HG03354 (cell line): ENCODE measurements around the gene KCNQ5.

ENCODE experiments used
- ATAC-seq: cut with Tn5 transposase; IDR thresholded peaks from one replicate; pipeline ENCODE4 v1.9.1; 2021; ENCODE audit warnings: mild to moderate bottlenecking; ENCODE audit not compliant: unreplicated experiment, poor library complexity, severe bottlenecking

KCNQ5 gene

DNA sequence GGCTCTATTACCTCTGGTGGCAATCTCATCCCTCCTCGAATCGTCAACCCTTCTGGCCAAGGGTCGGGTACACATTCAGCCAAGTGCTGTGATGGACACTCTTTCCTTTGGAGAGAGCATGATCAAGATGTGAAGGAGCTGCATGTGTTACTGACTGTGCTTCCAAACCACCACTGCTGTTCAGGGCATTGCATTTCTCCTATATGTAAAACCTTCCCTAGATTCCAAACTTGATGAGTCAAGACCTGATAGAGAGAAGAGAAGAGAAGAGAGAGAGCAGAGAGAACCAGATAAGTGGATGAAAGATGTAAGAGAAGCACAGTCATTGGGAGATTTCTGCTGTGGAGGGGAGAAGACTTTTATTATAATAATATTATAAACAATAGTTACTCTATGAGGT, 162.2 kb downstream of the KCNQ5 start:
- ATAC-seq, result no peak

DNA sequence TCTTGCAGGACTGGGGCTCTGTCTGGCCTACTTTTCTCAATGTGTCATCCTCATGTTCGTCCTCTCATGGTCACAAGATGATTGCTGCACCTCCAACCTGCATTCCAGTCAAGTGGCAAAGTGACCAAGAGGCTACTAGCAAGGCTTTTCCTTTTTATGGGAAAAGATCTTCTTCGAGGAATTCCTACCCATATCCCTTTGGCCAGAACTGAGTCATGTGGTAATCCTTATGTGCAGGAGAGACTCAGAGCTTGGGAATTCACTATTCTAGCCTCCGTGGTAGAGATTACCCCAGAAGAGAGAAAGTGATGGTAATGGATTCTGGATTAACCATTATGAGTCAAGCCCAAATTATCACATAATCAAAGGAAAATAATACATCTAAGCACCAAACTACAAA, 162.7 kb downstream of the KCNQ5 start:
- ATAC-seq, result no peak

- ATAC-seq, result no peak
Measured at GRCh38 chr6:72787391-72788031, 165.6 kb downstream of the KCNQ5 start.

DNA sequence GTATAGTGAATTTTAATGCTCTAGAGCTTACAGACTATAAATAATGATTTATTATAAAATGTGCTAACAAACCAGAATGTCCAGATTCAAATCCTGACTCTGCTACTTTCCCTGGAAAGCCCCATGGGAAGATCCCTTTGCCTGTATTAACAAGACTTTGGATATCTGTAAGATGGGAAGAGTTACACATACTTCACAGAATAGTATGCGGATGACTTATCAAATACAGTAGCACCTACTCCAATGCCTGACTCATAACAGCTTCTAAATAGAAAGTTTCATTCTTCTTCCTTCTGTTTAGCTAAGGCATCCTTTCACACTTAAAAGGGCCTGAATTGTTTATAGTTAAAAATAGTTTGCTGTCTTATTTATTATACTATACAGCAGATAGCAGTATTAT, 166.3 kb downstream of the KCNQ5 start:
- ATAC-seq, result no peak

GRCh38 chr6:72789145-72789544, 167.3 kb downstream of the KCNQ5 start:
- no peak for ATAC-seq

GRCh38 chr6:72792692-72793091, 170.8 kb downstream of the KCNQ5 start:
- ATAC-seq, result no peak

- ATAC-seq, result no peak
Measured at GRCh38 chr6:72793641-72794395, 172.0 kb downstream of the KCNQ5 start.

GRCh38 chr6:72798196-72798595, 176.3 kb downstream of the KCNQ5 start:
- ATAC-seq, result no peak

DNA sequence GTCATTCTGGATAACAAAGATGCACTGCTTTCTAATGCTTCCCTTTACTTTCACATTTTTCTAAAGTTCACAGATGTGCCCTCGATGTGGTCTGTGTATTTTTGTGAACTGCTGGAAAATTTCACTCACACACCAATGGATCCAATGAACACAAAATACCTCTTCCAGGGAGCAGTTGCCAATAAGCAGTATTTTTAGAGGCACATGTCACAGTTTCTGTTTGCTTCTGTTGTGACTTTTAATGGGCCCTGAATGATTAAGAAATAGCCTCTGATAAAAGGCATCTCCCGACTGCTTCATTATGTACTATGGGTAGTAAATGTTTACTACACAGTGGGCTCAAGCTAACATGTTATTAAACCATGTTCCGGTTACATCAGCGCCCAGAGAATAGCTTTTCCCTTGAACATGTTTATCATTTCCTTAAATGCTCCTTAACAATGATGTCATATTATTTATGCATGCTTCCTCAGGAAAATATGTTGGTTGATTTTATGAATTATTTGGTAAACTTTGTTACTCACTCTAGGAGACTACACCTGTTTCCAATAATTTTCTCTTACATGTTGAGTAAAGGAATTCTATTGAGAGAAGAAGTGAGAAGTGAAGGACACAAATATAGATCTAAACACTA, 188.0 kb downstream of the KCNQ5 start:
- ATAC-seq, result no peak

DNA sequence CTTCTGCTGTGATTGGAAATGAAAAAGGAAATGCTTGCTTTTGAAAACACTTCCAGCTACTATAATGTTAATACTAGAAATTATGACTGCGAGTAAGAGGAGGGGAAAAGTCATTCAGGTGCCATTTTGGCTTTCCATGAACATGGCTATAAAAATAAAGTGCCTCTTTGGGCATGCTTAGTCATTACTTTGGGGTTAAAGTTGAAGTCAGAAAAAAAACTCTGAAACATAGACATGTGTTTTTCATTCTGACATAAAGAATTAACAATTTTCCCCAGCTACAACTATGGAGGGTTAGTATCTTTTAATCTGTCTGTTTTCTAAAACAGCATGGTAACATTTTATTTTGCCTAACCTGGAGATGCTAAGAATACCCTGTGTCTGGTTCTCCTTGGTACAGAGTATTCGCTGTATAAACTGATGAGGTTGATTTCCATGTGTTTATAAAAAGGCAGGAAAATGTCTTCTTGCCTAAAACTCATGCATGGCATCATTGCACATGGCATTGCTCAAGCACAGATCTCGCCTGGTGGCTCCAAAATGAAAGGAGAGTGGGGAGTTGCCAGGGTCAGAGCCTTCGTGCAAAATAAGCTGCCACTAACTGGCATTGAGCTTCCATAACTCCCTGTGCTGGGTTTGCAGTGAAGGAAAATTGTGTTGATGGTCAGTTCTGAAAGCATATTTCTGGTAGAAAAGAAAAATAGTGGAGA, 188.9 kb downstream of the KCNQ5 start:
- ATAC-seq, result no peak

- ATAC-seq, result no peak
Measured at GRCh38 chr6:72811971-72812421, 190.1 kb downstream of the KCNQ5 start.

- ATAC-seq, result no peak
Measured at GRCh38 chr6:72813807-72814596, 192.1 kb downstream of the KCNQ5 start.

DNA sequence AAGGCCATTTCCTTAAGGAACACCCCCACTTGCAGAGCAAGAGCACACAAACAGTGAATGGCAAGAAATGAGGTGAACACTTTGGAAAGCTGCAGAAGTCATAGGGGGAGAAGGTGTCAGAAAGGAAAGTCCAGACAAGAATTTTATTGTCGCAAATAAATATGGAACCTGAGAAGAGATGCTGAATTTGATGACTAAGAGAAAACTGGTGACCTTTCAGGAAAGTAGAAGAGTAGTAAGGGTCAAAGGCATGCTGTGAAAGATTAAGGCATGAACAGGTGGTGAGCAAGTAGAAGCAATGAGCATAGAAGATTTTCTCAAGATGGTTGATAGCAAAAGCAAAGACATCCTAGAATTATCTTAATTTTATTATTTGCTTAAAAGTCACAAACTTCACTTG, 194.2 kb downstream of the KCNQ5 start:
- ATAC-seq, result no peak

DNA sequence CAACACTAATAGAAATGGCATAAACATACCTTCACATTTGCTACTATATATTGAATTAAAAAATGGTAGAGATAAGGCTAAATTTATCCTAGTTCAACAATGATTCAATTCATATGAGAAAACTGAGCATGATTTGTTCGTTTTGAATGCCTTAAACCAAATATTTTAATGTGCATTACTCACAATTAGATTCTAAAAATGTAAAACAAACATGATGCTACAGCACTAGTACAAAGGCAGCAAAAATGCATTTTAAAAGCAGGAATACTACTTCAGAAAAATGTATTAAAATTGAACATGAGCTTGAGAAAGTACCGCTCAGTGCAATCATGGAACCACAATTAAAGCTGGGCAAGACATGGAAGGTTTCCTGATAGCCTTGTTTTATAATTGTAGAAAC, 195.3 kb downstream of the KCNQ5 start:
- no peak for ATAC-seq

- no peak for ATAC-seq
Measured at GRCh38 chr6:72819609-72820008, 197.7 kb downstream of the KCNQ5 start.

DNA sequence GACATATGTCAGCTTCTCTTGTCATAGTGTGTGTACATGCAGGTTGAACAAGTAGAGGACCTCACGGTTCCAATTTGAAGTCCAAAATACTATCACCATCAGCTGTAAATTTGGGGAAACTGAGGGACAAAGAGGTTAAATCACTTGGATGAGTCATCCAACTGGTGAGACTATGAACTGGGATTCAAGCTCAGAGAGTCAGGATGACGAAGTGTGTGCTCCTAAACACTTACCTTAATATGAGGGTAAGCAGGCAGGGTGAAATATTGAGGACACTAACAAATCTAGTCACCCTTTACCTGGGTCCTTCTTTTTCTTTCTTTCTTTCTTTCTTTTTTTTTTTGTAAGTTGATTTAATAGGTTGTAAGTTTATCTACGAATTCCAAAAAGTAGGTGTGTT, 198.3 kb downstream of the KCNQ5 start:
- no peak for ATAC-seq

GRCh38 chr6:72820906-72821305, 199.0 kb downstream of the KCNQ5 start:
- ATAC-seq, result no peak

DNA sequence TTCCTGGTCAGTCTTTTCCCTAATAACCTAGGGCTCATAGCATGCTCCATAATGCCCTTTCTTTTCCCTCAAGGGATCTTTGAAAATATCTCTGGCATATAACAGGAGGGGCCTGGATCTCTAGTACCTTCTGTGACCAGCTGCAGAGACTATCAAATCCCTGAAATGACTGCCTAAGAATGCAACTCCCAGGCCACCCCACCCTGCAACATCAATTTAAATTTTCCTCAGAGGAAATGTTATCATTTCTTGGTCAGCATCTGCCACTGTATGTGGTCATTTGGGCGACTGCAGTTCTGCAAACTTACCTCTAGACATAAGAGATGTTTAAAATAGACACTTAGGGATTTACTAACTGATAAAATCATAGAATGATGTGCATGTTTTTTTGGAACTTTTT, 200.2 kb downstream of the KCNQ5 start:
- ATAC-seq, result no peak

DNA sequence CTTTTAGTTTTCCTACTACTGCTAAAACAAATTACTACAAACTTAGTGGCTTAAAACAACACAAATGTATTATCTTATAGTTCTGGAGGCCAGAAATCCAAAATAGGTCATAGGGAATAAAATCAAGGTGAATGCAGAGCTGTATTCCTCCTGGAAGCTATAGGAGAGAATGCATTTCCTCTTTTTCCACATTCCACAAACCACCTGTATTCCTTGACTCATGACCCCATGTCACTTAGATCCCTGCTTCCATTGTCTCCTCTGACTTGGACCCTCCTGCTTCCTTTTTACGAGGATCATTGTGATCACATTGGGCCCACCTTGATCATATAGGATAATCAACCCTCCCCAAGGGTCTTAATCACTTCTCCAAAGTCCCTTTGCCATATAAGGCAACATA, 200.8 kb downstream of the KCNQ5 start:
- no peak for ATAC-seq

GRCh38 chr6:72824833-72825232, 203.0 kb downstream of the KCNQ5 start:
- ATAC-seq, result peak; percentile 69
